SK-N-SH (cell line): ENCODE data around the gene SRA1.

Source experiments
- CTCF ChIP-seq: fragments of 200-600 bp; sonication (generic); IDR thresholded peaks from 2 replicates; pipeline ENCODE4 v1.6.1; 2017; ENCODE audit warnings: antibody characterized with exemption, mild to moderate bottlenecking, moderate library complexity
- SMC3 ChIP-seq: IDR thresholded peaks from 2 replicates; pipeline ENCODE4 v1.6.1; 2012; ENCODE audit warnings: low read depth, low read length, improper control_type of control experiment
- YY1 ChIP-seq: IDR thresholded peaks from 2 replicates; pipeline ENCODE4 v1.4.0; 2012; ENCODE audit warnings: low read depth, mild to moderate bottlenecking

GRCh38 chr5:140540227-140540626 lies 17.0 kb downstream of the SRA1 start:
- TF ChIP-seq SMC3 (no peak), CTCF (no peak), YY1 (no peak)
